HG03571 (cell line): ENCODE data around the gene CLK1.
"Not testable (repeated sequence)": the region's sequence is repeated elsewhere in the genome, so short reads cannot be mapped to it uniquely, and the experiment has no call there.

ENCODE experiments used
- ATAC-seq: cut with Tn5 transposase; IDR thresholded peaks from one replicate; pipeline ENCODE4 v1.9.1; 2021; ENCODE audit not compliant: unreplicated experiment

The CLK1 gene

DNA sequence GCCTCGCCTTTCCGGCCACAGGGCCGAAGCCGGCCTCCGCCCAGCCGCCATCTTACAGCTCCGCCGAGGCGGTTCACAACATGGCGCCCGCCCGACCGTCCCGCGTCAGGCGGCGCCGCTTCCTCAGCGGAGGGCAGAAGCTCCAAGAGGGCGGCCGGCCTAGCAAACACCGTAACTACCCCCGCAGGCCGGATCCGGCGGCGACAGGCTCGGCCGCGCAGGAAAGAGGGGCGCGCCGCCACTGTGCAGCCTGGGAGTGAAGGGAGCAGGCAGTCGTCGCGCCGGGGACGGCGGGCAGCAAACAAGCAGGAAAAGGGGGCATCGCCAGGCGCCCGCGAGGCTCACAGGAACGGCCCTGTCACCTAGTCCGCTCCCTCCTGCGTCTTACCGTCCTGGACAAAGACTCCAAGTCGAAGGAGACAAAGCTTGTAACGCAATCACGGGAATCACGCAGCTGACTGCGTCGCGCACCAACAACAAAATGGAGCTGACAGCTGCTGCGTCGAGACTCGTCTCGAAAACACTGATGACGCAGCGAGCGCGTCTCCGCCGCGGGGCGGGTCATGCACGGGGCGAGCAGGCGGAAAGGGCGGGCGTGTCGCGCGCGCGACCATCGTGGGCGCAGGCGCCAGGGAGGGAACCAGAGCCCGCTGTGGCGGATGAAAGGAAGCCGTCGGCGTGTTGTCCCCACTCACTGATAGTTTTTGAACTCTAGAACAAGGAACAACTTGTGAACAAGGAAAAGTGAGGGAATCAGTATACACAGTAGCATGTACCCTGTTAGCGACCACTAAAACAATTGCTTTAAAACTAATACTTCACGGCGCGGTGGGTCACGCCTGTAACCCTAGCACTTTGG lies at the start of gene CLK1:
Gene CLK1 (minus strand): TSS at position 483 of the 859 bp plus-strand sequence. CDS start 2,796 bp downstream, outside the sequence.
- peak; percentile 85 for ATAC-seq

DNA sequence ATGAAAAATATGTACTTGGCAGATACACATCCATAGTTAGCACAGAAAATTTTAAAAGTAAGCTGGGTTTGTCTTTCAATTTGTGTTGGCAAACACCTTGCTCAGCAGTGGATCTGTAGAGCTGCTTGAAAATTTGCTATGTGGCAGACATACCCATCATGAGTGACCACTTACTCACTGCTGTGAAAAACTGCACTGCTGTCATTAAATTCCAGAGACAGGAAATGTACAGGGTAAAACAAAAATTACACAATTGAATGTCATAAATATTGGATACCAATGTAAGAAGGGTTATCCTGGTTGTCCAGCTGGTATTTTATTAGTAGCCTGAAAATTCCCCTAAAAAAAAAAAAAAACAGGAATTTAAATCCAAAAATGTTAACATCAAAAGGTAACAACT lies 49.2 kb upstream of the CLK1 start:
- no peak for ATAC-seq

DNA sequence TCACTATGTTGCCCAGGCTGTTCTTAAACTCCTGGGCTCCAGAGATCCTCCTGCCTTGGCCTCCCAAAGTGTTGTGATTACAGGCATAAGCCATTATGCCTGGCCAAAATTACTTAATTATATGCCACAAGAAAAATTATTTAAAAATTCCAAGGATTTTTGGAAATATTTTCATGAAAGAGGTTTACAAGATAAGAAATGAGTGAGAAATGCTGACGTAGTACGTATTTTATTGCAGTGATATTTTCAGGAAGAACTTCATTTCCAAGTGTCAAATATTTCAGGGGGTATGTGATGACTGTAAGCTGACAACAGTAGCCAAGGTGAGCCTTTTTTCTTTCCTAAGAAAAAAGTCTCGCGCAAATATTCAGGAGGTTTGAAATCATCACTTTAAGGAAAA lies 45.5 kb upstream of the CLK1 start:
- no peak for ATAC-seq

DNA sequence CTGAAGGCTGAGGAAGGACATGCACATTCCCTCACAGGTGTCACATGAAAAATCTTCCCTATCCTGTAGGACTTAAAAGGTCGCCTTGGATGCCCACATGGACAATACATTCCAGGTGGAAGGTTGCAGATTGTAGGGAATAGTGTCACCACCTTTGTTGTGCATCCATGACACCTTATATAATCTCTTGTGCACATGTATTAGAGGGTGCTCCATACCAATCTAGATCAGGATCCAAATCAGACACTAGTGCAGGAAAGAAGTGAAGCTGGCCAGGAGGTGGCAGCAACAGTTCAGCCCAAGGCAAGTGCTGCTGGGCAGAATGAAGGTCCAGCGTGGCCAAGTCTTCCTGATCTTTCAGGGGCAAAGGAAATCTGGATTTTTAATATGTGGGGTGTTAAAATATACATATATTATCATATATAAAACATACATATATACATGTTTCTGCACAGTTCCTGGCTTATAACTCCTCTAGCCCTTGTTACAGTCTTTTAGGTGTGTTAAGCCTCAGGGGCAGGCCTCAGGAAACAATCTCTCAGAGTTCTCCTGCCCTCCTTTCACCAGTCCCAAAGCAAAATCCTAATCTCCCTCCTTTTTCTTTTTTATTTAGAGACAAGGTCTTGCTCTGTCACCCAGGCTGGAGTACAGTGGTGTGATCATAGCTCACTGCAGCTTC lies 41.3 kb upstream of the CLK1 start:
- ATAC-seq, result no peak

DNA sequence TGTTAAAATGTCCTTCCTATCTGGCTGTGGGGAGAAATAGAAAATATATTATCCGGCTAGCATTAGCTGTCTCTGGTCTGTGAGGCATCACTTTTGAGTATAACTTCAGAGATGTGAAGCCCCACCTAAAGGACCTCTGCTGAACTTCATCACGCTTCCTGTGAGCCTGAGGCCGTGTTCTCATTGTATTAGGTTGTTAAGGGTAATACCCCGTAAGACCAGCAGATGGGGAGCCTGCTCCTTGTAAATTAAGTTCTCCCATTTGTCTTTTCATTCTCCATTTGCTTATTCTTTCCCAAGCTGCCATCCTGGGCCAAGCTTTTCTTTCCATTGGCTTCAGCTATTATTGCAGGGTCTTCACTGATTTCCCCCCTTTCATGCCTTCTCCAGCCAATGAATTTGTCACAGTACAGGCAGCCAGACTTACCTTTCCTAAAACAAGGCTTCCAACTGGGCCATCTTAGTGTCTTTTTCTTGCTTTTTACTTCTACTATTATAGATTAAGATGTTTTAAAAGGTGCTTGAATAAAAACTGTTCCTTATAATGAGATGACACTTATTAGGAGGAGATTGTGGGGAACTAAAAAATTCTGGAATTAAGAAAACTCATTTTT lies 37.1 kb upstream of the CLK1 start:
- ATAC-seq, result peak; percentile 99

DNA sequence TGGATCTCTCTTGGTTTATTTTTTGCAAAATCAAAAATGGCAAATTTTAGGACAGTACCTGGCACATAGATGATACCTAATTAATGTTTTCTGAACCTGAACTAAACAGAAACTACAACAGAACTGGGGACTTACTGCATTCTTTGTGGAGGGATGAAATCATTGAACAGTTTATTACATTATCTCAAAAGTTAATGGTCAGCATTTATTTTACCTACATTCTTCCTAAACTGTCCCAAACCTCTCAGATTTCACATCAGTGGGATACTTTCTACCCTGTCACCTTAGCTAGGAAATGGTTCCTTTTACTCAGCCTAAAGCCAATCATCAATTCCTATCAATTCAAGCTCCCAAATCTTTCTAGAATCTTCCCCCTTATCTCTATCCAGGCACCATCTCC lies 35.0 kb upstream of the CLK1 start:
- no peak for ATAC-seq

DNA sequence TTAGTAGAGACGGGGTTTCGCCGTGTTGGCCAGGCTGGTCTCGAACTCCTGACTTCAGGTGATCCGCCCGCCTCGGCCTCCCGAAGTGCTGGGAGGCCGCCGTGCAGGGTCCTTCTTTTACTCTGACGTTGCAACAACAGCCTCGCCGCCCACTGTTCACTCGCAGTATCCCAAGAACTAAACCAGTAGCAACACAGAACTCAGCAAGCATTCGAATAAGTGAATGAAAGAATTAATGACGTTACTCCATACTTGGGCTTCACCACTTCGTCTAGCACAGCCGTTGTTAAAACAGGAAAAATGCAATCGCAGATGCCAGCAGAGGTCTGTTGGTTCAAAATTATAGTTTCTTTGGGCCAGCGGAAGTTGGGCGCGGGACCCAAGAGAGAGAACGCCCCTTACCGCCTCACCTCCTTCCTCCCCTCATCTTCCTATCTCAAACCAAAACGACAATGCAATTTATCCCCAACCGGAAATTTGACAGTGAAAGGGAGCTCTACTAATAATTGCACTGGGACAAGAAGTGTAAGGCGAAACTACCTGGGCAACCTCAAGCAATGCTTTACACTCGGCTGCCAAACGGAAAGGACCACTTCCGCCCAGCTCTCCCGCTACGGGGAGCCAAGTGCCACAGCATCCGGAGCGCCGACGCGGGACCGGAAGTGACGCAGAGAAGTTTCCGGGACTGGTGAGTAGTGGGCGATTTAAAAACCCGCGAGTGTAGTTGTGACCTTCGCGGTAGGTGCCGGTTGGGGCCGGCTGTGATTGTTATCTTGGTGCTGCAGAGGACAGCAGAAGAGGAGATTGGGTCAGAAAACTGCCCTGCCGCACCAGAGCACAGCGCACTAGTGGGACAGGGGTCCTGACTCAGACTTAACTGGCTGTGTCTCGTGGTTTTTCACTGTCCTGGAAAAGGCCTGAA lies 24.5 kb upstream of the CLK1 start, which contains the start of the genes NIF3L1 and PPIL3:
Gene NIF3L1 (plus strand): TSS at position 668 of the 922 bp plus-strand sequence. CDS start 2,573 bp downstream, outside the sequence.
Gene PPIL3 (minus strand): TSS at position 374 of the 922 bp plus-strand sequence. CDS start 1,462 bp downstream, outside the sequence.
- ATAC-seq, result peak; percentile 89

DNA sequence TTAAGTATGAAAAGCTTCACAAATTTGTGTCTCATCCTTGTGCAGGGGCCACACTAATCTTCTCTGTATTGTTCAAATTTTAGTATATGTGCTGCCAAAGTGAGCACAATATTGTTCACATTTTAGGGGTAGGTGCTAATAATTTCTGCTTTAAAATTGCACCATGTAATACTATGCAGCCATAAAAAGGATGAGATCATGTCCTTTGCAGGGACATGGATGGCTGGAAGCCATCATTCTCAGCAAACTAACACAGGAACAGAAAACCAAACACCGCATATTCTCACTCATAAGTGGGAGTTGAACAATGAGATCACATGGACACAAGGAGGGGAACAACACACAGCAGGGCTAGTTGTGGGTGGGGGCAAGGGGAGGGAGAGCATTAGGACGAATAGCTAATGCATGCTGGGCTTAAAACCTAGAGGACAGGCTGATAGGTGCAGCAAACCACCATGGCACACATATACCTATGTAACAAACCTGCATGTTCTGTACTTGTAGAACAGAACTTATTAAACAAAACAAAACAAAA lies 17.3 kb upstream of the CLK1 start:
- not testable (repeated sequence) for ATAC-seq

DNA sequence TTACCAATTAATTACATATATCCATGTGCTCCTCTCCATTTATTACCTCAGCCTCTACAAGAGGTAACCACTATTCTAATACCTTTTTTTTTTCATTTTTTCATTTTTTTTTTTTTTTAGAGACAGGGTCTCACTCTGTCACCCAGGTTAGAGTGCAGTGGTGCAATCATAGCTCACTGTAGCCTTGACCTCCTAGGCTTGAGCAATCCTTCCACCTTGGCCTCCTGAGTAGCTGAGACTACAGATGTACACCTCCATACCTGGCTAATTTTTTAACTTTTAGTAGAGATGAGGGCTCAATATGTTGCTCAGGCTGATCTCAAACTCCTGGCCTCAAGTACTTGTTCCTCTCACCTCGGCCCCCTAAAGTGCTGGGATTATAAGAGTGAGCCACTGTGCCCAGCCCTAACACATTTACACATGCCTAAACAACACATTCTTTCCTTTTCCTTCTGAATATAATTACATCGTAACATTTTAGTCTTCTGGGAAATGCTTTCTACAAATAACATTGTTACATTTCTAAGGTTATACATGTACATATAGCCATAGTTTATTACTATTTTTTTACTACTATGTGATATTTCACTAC lies 13.9 kb upstream of the CLK1 start:
- no peak for ATAC-seq

DNA sequence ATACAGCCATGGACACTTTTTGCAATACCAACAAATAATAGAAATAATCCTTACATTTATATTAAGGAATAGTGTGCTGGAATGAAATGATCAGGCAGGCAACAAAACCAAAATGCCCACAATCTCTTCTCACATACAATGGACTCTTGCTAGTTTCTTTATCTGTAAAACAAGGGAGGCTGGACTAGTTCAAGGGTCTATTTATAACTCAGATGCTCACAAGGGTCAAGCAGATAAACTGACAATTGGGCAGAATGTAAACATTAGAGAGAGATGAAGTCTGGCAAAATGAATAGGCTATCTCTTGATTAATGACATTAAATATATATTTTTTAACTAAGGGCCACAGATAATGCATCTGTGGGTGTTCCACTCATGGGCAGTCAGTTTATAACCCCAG lies 13.0 kb upstream of the CLK1 start:
- no peak for ATAC-seq

DNA sequence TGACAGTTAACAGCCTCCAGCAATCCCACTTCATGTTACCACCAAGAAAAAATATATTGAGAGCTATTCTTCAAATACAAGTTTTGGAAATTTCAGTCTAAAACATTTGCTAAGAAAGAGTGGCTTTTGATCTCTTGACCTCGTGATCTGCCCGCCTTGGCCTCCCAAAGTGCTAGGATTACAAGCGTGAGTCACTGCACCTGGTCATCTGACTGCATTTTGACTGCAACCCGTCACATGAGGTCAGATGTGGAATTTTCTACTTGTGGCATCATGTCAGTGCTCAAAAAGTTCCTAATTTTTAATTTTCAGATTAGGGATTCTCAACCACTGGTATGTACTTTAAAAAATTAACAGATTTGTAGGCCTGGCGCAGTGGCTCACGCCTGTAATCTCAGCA lies 9.1 kb upstream of the CLK1 start:
- ATAC-seq, result no peak

DNA sequence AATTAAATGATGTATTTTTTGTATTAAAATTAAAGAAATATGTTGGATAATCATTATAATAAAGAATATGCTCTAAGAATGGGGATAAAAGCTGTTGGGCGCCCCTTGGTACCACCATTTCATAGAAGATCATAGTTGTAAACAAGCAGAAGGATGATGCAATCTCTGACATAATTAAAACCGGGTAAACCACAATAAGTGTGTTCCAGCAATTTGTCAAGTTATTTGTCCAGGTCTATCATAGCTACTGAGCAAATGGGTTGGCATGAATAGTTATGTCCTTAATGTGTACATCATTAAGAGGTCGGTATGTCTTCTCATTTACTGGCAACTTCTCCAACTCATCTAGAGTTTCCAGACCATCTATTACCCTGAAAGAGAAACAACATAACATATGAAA lies 6.7 kb upstream of the CLK1 start:
- no peak for ATAC-seq

DNA sequence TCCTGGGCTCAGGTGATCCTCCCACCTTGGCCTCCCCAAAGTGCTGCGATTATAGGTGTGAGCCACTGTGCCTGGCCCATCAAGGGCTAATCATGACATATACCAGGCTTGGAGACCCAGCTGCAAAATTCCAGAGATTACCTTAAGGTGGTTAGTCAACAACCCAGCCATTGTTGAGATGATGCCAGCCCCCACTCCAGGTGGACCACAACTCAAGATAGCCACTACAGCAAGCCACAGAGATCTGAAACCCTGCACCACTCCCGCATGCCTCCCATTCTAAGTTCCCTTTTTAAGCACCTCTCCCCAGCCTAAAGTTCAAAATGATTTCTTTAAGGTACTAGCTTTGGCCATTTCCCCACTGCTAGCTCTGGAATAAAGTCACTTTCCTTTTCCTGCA lies 4.6 kb upstream of the CLK1 start:
- no peak for ATAC-seq

DNA sequence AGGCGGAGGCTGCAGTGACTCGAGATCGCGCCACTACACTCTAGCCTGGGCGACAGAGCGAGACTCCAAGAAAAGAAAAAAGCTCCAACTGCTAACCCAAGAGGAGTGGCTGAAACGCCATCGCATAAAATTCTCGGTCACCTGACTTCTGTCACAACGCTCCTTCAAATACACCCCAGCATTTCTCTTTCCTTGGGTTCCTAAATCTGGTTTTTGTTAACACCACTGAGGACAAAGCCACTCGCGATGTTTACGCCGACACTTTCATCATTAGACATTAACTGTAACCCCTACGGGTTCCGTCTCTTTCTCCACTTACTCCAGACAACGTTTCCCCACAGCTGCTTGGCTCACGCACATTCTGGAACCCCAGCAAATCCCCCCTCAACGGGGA lies 679 bp downstream of the CLK1 start:
- peak; percentile 5 for ATAC-seq

DNA sequence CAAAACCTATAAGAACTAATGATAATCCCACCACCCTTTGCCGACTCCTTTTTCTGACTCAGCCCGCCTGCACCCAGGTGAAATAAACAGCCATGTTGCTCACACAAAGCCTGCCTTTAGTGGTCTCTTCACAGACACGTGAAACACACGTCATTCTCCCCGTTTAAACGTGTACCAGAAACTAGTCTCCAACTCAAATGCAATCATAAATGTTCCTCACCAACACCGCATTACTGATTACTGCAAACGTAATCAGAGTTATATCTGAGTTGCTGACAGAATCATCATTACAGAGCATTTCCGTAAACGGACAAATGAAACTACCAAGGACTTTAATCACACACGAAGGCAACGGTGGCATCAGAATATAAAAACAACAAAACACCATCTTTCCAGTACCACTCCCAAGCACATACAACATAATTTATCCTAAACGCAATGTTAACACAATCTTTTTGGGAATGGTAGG lies 1.9 kb downstream of the CLK1 start:
- ATAC-seq, result no peak

DNA sequence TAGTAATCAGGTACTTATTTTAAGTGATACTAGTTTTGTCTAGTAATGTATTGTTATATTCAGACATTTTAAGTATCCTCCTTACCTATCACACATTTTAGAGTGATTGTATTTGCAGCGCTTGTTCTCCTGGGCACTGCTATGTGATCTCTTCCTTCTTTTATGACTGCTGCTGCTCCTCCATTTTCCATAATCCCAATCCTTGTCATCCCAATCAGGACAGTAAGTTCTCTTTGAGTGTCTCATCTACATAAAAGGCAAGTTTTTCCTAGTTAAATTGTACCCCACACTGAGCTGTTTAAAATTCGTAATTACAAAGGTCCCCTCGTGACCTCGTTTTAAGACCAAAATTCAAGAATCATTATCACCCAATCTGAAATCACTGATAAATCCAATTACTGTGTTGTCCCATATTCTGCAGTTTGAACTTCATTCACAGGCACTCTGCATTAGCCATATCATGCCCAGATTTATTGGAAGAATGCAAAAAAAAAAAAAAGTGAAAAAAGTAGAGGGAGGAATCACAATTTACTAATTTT lies 2.8 kb downstream of the CLK1 start:
- no peak for ATAC-seq

DNA sequence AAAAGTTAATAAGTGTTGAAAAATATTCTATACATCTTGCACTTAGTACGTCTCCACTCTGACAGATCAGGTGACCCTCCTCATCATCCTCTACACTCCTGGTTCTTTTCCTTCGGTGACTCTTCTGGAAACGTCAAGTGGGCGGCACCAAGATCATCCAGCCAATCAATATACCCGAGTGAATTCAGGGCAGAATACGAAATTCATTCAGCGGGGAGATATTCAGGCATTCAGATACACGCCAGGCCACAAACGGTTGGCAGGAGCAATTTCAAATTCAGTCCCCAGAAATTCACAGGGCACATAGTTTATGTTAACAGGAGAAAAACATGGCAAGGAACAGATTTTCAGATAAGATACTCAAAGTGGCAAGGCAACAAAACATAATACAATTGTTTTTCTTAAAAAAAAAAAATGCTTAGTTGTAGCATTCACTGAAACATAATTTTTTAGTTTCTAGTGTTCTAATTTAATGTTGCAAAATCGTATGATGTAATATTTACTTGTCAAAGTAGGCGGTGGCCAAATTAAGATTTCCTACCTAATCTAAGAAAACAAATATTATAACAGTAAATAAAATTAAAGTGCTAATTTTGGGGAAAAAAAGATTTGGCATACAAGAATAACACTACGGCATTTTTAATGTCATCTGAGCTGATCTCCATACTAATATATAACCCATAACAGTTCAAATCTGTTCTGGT lies 4.2 kb downstream of the CLK1 start:
- no peak for ATAC-seq

DNA sequence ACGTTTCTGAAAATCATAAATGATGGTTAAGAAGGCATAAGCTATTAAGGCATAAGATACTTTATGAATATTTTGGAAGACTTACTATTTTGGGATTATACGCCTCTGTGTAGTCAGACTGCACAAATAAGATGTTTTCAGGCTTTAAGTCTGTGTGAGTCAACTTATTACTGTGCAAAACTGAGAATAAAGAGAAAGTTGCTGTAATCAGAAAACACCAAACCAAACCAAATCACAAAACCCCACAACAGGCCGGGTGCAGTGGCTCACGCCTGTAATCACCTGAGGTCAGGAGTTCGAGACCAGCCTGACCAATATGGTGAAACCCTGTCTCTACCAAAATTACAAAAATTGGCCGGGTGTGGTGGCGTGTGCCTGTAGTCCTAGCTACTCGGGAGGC lies 7.7 kb downstream of the CLK1 start:
- no peak for ATAC-seq

DNA sequence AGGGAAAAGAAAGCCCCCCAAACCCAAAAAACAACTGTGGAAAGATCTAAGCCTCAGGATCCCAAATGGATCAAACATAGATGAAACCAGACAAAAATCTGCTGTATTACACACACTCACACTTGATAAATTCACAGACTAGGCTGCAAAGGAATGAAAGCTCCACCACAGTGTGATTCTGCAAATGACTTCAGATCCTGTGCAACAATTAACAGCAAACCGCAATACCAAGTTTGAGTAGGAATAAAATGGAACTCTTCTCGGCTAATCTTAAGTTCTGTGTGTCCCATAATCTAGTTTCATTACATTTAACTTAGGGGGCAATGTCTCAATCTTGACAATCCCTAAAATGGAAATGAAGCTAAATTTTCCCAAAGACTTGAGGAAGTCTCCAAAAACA lies 11.9 kb downstream of the CLK1 start:
- no peak for ATAC-seq
